HG02943 (cell line): ENCODE measurements around the gene TMCO1.
"Not testable (repeated sequence)": the region's sequence is repeated elsewhere in the genome, so short reads cannot be mapped to it uniquely, and the experiment has no call there.

Source experiments
- ATAC-seq: cut with Tn5 transposase; IDR thresholded peaks from one replicate; pipeline ENCODE4 v1.9.1; 2021; ENCODE audit warnings: mild to moderate bottlenecking, low read depth, moderate library complexity; ENCODE audit not compliant: unreplicated experiment

The TMCO1 gene

DNA sequence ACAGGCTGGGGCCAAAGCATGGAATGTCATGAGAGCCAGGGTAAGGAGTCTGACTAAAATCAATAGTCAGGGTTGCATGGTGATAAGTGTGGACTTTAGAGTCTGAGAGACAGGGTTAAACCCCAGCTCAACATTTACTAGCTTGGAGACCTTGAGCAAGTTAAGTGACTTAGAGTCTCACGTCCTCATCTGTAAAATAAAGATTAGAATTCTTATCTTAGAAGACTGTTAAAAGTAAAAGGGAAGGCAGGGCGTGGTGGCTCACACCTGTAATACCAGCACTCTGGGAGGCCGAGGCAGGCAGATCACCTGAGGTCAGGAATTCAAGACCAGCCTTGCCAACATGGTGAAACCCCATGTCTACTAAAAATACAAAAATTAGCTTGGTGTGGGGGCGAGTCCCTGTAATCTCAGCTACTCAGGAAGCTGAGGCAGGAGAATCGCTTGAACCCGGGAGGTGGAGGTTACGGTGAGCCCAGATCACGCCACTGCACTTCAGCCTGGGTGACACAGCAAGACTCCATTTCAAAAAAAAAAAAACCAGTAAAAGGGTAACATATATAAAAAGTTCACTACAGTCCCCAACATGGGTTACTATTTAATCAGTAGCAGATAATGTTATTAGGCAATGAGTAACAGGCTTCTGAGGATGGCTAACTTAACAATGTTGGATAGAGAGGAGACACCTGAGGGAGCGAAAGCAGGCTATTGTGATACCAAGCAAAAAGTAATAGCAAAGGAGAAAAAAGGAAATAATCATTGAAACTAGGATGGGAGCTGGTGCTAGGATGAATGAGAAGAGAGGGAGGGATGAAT lies 20.8 kb downstream of the TMCO1 start:
- no peak for ATAC-seq

DNA sequence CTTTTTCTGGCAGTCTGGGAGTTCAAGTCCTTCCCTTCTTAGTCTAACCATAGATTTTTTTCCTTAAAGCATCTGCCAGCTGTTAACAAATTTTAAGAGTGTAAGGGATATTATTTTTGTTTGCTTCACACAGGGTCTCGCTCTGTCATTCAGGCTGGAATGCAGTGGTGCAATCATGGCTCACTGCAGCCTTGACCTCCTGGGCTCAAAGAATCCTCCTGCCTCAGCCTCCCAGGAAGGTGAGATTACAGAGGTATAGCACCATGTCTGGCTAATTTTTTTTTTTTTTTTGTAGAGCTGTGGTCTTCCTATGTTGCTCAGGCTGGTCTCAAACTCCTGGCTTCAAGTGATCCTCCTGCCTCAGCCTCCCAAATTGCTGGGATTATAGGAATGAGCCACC lies 23.8 kb downstream of the TMCO1 start:
- ATAC-seq = not testable (repeated sequence)

DNA sequence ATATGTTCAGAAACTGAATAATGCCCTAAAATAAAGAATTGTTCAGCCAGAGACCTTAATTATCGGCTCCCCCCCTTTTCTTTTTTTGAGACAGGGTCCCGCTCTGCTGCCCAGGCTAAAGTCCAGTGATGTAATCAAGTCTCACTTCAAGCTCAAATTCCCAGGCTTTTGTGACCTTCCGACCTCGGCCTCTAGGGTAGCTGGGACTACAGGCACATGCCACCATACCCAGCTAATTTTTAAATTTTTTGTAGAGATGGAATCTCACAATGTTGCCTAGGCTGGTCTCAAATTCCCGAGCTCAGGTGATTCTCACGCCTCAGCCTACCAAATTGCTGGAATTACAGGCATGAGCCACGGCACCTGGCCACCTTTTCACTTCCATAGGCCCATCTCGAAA lies 26.5 kb downstream of the TMCO1 start:
- ATAC-seq = no peak

DNA sequence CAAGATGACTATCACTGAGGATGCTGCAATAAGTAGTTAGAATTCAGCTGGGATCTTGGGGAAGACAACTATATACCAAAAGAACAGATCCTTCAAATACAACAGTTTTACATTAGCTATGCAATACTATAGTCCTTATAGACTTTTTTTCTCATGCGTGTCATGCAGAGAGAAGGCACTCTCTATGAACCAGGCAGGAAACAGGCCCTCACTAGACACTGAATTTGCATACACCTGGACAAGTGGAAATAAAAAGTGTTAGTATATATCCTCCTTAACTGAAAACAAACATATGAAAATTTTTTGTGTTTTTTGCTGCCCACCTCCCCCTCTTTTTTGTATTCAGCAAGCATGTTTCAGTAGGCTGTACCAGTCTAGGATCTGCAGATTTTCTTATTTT lies 29.9 kb downstream of the TMCO1 start:
- peak; percentile 89 for ATAC-seq

DNA sequence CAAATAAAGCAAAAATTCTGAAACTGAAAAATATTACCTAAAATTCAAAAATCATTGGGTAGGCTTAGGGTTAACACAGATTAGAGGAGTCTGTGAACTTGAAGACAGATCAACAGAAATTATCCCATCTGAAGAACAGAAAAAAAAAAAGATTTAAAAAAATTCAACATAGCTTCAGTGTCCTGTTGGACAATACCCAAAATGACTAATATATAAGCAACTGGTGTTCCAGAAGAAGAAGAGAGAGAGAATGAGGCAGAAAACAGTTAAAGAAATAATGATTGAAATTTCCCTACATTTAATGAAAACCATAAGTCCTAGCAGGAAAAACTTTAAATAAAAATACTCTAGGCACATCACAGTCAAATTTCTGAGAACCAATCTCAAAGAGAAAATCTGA lies 31.5 kb downstream of the TMCO1 start:
- no peak for ATAC-seq

DNA sequence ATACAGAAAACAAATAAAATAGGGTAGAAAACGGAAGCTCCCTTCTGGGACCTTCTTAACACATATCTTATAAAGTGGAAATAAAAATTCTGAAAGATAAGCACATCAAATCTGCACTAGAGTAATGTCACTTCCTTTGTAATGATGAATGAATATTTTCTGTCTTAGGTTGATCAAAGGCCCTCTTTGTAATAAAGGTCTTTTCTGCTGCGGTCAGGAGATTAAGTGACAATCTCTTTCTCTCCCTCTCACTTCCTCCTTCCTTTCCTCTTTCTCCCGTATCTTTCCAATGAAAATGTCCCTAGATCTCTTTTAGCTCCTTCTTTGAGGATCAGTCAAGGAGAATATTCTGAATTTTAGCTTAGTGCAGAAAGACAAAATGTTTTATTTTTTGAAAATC lies 33.8 kb downstream of the TMCO1 start:
- ATAC-seq = no peak

DNA sequence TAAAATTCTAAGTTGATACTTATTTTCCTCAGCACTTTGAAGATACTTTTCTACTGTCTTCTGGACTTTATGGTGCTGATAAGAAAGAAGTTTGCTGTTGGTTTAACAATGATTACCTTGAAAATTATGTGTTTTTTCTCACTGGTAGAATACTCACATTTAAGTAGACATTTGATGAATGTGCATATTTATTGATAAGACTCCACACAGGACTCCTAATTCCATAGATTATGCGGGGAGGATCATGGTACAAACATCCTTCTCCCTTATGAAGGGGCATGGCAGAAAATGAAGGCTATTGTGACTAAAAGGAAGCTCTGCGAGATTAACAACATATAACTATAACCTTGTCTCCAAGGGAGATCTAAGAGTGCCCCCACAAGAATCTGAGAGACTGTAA lies 41.8 kb downstream of the TMCO1 start:
- ATAC-seq = no peak

DNA sequence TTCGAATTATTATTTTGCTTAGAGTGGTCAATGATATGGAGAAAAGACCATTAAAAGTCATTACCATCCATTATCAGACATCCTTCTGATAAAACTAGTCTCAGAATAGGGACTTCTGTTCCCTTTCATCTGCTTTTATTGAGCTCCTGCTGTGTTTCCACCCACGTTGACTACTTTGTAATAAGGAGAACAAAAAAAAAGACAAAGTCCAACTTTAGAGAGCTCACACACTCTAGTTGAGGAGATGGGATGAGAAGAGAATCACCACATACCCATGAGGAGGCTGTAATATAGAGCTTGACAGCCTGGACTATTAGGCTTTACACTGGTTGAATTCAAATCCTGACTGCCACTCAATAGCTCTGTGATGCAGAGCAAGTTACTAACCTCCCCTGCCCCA lies 42.5 kb downstream of the TMCO1 start:
- no peak for ATAC-seq

DNA sequence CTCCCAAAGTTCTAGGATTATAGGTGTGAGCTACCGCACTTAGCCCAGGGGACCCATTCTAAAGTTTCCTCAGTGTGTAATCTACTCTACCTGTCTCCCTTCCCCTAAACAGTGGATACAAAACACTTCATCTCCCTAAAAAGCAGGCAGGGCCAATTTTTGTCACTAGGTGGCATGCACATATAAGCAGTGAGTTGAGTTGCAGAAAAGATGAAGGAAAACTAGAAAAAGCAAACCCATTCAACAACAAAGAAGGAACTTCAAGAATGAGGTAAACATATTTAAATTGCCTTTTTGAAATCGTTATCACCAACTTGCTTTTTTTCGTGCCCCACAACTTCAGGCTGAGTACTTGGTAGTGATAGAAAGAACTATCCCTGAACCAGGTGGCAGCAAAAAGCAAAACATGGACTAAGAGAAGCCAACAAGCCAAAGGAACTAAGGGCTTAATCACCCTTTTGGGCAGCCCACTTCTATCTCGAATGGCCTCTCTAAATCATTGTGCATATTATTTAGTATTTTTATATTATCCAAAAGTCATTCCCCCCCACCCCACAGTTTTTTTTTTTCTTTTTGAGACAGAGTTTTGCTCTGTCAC lies 50.7 kb downstream of the TMCO1 start:
- ATAC-seq = no peak

DNA sequence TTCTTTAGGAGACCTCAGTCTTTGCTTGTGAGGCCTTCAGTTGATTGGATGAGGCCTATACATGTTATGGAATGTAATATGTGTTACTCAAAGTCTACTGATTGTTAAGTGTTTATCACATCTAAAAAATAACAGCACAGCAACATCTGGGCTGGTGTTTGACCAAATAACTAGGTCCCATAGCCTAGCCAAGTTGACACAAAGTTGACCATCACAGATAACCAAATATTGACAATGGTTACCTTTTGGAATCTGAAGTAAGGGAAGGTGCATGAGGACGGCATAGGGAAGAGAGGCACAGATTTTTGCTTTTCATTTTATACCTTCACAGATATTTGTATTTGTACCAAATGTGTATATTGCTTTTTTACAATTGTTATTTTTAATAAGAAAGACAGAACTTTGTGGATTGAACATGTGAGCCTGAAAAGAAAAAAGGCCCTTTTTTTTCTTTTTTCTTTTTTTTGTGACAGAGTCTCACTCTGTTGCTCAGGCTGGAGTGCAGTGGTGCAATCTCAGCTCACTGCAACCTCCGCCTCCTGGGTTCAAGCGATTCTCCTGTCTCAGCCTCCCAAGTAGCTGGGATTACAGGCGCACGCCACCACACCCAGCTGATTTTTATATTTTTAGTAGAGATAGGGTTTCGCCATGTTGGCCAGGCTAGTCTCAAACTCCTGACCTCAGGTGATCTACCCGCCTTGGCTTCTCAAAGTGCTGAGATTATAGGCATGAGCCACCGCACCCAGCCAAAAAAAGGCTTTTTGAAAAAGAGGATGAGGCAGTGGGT lies 52.2 kb downstream of the TMCO1 start:
- ATAC-seq = not testable (repeated sequence)

DNA sequence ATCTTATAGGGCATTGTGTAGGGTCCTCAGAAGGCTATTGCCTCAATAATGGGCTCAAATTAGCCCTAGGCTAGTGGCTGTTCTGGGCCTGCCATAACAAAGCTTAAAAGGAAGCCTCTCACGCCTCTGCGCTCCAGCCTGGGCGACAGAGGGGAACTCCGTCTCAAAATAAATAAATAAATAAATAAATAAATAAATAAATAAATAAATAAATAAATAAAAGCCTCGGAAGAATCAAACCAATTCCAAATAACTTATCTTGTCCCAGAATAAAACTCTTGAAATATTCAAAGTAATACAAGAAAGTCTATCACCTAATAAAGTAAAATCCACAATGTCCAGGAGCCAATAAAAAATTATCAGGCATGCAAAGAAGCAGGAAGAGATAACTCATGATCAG lies 55.9 kb downstream of the TMCO1 start:
- no peak for ATAC-seq

DNA sequence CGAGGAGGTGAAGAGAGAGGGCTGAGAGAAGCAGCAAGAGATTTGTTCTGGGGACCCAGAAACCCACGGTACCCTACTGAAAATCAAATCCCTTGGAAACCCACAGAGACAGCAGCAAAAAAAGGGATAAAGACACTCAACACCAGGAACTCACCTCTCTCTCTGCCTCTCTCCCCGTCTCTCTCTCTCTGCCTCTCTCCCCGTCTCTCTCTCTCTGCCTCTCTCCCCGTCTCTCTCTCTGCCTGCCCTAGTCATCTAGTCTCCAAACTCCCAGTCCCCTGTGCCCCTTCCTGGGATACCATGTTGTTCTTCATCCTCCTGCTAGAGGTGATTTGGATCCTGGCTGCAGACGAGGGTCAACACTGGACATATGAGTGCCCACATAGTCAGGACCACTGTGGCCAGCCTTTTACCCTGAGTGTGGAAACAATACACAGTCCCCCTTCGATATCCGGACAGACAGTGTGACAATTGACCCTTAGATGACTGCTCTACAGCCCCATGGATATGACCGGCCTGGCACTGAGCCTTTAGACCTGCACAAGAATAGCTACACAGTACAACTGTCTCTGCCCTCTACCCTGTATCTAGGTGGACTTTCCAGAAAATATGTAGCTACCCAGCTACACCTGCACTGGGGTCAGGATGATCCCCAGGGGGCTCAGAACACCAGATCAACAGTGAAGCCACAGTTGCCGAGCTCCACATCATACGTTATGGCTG lies 60.5 kb downstream of the TMCO1 start:
- ATAC-seq = no peak

DNA sequence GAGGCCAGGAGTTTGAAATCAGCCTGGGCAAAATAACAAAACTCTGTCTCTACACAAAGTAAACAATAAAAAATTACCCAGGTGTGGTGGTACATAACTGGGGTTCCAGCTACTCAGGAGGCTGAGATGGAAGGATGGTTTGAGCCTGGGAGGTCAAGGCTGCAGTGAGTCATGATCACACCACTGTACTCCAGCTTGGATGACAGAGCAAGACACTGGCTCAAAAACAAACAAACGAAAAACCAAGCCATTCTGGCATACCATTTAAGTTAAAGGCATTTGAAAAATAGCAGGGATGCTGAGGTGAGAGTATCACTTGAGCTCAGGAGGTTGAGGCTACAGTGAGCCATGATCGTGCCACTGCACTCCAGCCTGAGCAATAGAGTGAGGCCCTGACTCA lies 65.0 kb downstream of the TMCO1 start:
- ATAC-seq = no peak

DNA sequence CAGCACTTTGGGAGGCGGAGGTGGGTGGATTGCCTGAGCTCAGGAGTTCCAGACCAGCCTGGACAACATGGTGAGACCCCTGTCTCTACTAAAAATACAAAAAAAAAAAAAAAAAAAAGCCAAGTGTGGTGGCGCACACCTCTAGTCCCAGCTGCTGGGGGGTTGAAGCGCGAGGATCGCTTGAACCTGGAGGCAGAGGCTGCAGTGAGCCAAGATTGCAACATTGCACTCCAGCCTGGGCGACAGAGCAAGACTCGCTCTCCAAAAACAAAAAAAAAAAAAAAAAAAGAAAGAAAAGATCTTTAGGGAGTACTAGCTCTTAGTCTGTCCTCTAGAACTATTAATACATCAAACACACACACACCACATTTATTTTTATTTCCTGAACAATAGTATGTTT lies 66.7 kb downstream of the TMCO1 start:
- ATAC-seq = not testable (repeated sequence)

DNA sequence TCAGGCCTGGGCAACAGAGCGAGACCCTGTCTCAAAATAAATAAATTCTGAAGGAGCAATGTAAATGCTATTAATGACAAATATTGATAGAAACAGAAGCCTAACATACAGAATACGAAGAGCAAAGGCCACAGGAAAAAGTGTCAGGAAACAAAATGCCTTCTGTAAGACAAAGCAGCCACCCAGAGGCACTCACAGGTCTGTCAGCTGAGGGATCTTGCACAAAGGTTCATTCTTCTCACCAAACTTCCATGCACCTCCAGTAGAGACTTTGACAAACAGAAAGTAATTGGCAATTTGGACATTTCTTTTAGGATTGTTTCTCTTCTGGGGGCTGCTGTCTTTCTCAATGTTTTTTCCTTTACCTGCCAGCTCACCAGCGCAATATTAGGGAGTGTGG lies 69.1 kb downstream of the TMCO1 start:
- ATAC-seq = no peak

DNA sequence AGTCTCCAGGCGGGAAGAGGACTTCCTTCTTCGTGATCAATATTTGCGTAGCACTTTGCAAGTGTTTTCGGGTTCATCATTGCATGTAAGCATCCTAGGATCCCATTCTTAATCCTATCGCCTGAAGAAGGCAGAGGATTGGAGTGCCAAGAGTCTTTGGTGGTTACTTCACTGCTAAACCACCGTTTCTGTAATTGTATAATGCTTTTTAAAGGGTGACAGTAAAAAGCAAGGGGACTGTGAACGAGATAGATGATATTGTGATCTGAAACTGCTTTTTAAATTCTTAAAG lies 70.0 kb downstream of the TMCO1 start:
- ATAC-seq = no peak

DNA sequence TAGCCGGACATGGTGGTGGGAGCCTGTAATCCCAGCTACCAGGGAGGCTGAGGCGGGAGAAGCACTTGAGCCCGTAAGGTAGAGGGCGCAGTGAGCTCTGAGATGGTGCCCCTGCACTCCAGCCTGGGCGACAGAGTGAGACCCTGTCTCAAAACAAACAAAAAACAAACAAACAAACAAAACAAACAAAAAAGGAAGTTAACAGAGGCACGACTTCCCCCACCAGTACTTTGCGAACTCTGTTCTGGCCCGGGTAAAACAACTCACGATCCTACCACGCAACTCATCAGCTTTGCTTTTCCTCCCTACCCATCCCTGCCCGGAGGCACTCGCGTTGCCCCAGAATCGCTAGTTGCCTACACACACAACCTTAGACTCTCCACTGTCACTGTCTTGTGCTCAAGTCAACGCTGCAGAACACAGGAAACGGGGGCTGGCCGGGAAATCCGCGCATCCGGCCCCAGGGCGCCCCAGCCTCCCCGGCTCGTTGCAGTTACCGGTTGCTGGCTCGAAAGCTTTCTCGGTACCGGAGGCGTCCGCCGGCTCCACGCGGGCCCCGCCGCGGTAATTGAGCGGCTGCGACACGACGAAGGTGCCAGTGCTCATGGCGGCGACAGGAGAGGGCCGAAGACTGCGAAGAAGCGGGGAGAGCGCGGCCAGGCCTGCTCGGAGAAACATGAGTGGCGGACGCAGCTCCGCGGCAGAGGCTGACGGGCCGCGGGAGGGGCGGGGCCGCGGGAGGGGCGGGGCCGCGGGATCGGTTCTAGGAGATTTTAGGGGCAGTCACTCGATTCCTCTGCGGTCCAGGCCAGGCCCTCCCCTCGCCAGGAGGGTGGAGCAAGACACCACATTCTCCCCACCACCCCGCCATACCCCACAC lies 70.5 kb downstream of the TMCO1 start, which contains the start of gene ALDH9A1:
ALDH9A1 (minus strand) TSS at position 682 of the 880 bp plus-strand sequence; CDS start at position 678, 4 bp downstream.
- ATAC-seq = peak; percentile 92

DNA sequence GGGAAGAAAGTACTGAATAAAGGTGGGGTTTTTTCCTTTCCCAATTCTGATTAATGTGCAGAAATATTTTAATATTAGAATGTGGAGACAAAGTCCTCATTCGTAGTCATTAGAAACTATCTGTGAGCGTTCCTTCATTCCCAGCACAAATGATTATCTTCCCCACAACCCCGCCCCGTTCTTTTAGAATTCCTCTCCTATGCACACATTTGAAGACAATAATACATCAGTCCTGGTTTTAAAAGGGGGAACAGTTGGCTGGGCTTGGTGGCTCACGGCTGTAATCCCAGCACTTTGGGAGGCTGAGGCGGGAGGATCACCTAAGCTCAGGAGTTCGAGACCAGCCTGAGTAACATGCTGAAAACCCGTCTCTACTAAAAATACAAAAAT lies 71.2 kb downstream of the TMCO1 start:
- ATAC-seq = no peak

DNA sequence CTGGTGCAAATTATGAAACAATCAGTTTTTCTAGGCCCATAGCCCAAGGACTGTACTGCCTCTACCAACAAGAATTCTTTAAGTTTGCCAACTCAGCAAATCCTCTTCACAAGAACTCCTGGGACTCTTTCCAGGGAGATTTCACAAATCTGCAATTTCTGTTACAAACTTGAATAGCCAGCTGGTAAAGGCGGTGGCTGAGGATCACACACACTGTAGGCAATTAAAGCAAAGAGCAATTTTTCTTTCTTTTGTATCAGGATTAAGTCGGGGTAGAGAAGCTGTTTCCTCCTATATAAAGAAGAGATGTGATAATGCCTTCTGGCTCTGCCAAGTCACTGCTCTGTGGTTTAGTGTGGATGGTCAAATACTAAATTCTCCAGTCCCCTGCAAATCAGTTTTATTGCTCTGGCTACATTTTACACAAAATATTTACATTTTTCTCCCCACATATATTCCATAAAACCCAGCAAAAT lies 72.0 kb downstream of the TMCO1 start:
- no peak for ATAC-seq

DNA sequence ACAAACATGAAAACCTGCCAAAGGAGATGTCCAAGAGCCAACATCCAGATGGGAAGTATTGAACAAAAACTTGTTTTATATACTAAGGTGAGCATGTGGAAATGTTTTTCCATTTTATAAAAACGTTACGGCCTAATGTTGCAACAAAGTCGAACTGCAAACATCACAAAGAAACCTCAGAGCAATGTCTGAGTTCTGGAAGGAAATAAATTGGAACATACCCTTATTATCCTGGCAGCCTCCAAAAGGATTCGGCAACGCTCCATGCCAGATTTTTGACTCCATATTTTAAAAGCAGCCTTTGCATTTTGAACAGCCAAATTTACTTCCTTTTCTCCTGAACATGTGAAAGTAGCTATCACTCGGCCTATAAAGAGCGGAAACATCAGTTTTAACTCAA lies 73.6 kb downstream of the TMCO1 start:
- no peak for ATAC-seq
